Measurements from ENCODE around the gene E2F2.

Gene E2F2

DNA sequence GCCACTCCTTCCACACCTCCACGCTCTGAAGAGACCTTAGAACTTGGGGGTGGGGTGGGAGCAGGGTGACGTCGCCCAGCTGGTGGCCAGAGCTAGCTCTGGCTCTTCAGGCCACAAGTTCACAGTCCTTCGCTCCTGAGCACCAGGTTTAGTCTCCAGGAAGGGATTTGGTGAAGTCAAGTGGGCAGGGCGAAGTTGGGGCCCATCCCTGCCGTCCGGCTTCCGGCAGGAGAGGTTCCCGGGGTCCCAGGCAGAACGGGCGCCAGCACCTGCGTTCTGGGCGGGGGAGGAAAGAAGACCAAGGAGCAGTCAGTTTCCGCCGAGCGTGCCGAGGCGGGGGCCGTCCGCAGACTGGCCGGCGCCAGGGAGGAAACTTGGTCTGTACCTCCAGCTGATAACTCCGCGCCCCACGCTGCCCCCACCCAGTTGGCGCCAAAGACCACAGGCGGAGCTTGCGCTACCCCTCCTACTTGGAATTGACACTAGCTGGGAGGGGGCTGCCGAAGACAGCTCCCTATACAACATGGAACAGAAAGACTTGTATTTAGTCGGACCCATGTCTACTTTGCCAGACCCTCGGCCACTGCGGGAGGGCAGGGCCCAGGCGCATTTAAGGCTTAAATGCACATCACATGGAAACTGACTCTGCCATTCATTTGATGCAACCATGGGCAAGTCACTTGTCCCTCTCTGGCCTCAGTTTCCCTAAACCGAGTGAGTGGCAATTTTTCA is 27.3 kb upstream of the E2F2 start:
- TF ChIP-seq, protein P1, sequence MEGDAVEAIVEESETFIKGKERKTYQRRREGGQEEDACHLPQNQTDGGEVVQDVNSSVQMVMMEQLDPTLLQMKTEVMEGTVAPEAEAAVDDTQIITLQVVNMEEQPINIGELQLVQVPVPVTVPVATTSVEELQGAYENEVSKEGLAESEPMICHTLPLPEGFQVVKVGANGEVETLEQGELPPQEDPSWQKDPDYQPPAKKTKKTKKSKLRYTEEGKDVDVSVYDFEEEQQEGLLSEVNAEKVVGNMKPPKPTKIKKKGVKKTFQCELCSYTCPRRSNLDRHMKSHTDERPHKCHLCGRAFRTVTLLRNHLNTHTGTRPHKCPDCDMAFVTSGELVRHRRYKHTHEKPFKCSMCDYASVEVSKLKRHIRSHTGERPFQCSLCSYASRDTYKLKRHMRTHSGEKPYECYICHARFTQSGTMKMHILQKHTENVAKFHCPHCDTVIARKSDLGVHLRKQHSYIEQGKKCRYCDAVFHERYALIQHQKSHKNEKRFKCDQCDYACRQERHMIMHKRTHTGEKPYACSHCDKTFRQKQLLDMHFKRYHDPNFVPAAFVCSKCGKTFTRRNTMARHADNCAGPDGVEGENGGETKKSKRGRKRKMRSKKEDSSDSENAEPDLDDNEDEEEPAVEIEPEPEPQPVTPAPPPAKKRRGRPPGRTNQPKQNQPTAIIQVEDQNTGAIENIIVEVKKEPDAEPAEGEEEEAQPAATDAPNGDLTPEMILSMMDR (IDR thresholded peaks at IDR 0.05; ENCODE audit: insufficient read depth, low read depth, low read length, missing control alignments) = no peak
- peak; percentile 52 for DNase-seq (ENCODE audit: low read depth)
- peak overlapping the region; percentile 100 for H3K4me3 ChIP-seq (ENCODE audit: low read length)

DNA sequence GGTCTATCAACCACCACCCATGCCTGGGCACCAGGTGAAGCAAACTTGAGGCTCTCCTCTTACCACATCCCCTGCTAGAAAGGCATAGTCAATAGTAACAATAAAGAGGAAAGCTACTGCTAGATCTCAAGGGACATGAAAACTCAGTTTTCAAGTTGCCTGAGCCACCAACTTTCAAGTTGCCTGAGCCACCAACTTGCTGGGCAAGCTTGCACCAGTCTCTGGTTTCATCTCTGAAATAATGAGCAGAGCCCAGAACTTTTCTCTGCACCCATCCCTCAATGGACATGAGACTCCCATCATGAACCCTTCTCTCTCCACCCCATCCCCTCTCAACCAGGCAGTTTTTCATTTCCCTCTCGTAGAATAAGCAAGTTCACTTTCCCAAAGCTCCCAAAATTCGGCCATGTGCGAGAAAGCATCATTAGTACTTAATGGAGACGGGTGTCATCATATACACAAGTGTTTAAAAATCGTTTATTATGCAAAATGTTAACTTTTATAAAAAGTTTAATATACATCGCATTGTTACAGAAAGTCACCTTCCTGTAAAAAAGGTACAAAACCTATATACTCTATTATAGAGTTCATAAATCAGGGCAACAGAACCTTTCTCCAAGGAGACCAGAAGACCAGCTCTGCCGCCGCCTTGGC is 26.6 kb upstream of the E2F2 start:
- peak overlapping the region; percentile 100 for H3K4me3 ChIP-seq (ENCODE audit: low read length)
- DNase-seq (ENCODE audit: low read depth) = peak; percentile 29
- TF ChIP-seq, protein P1 (IDR thresholded peaks at IDR 0.05; ENCODE audit: insufficient read depth, low read depth, low read length, missing control alignments) = no peak

DNA sequence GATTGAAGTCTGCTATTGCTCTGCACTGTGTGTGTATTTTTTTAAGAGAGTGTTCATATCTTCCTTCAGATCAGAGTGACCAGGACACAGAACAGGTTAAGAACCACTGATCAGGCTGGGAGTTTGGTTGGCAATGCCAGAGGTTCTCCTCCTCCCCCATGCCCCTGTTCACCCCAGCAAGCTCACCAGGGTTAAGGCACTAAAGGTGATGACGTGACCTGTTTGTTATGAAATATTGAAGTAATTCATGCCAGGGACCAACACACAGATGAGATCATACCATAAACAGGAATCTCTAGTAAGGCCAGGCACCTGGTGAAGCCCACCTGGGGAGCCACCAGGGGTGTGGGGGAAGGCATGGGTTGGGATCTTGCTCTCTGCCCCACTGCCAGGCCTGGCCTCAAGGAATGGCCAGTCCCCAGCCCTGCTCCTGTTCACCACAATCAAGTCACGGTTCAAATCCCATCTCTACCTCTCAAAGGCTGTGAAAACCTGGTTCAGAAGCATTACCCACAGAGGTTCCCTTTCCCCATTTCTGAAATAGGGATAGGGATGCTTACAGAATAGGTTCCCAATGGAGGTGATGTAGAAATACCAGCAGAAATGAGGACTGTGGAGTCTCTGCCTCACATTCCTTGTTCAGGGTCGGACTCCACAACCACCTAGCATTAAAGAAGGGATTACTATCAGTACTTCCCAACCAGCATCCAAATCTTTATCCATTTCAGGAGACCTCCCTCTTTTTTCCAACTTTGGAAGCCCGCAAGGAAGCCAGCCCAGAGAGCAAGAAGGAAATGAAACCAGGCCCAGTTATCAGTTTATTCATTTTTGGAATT is 25.8 kb upstream of the E2F2 start:
- TF ChIP-seq, protein P1 (IDR thresholded peaks at IDR 0.05; ENCODE audit: insufficient read depth, low read depth, low read length, missing control alignments) = no peak
- H3K4me3 ChIP-seq (ENCODE audit: low read length) = peak overlapping the region; percentile 100
- peak; percentile 90 for DNase-seq (ENCODE audit: low read depth)

DNA sequence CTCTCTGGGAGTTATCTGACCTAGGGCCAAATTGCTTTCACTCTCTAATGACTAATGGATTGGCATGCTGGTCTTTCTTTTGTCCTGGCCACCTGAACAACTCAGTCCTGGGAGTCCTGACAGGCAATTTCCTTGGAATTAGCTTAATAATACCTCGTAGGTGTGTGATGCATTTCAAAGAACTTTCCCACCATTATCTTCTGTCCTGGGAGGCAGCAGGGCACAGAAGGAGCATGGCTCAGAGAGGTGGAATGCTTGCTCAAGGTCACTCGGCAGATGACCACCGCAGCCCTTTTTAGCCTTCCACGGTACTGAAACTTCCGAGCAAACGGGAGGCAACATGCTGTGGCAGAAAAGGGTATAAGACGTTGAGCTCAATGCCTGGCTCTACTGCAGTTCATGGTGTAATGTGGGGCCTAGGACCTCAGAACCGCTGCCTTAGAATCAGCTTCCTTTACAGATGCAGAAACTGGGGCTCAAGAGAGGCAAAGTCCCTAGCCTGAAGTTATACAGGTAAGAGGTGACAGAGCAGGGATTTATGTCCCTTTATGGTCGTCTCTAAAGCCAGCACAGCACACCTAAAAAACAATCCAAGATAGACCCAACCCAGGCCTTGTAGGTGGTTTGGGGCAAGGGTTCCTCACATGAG is 25.1 kb upstream of the E2F2 start:
- H3K4me3 ChIP-seq (ENCODE audit: low read length) = peak overlapping the region; percentile 100
- peak; percentile 95 for DNase-seq (ENCODE audit: low read depth)
- TF ChIP-seq, protein P1 (IDR thresholded peaks at IDR 0.05; ENCODE audit: insufficient read depth, low read depth, low read length, missing control alignments) = no peak

DNA sequence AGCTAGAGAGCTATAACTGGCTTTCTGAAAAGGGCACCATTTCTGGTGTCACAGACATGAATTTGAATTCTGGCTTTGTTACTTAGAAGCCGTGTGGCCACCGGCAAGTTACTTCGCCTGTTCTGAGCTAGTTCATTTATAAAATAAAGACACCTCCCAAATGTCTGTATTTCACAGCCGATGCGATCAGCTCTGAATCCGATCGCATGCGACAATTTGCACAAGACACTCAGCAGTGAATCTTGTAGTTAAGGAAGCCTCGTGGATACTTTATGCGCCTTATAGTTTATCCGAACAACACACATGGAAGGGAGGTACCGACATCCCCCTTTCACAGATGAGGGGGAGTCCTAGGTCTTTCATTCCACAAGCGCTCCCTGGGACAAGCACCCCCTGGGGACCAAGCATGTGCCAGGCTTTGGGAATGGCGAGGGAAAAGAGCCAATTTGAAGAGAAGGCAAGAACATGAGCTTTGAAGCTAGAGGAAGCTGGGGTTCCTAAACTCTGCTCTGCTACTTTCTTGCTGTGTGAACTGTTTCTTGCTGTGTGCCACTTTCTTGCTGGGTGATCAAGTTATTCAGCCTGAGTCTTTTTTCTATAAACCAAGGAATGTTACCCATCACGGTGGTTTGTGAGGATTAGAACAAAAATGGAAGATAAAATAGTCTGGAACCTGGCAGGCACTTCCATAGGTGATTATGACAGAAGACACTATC is 24.4 kb upstream of the E2F2 start:
- H3K4me3 ChIP-seq (ENCODE audit: low read length) = peak overlapping the region; percentile 54
- TF ChIP-seq, protein P1 (IDR thresholded peaks at IDR 0.05; ENCODE audit: insufficient read depth, low read depth, low read length, missing control alignments) = no peak
- no peak for DNase-seq (ENCODE audit: low read depth)

Measured in epithelial cell of esophagus (primary cell).